Endothelial cell of umbilical vein (primary cell): Measurements from ENCODE around the gene NCAPH2. TPM values are rescaled to one million over a fixed set of nuclear protein-coding genes. Genes with fewer than 3 reads are reported as not detected.

Experiments used
- BruUV-seq: library from RNA; stranded (reverse); fragments of 400-500 nt; replicated peaks from 2 replicates; lab custom pipeline; 2021; lab: Mats Ljungman, UMichigan
- CTCF ChIA-PET: fragments of 300-600, 350-600 bp; sonication (Branson Sonifier 250); formaldehyde crosslinking; loops from one replicate; lab custom pipeline; 2021; ENCODE audit warnings: antibody characterized with exemption, inconsistent platforms; lab: Charles Lee
- POLR2A ChIA-PET: fragments of 300-600, 350-600 bp; sonication (Branson Sonifier 250); formaldehyde crosslinking; loops from one replicate; lab custom pipeline; 2021; ENCODE audit warnings: antibody characterized with exemption, inconsistent platforms; lab: Charles Lee
- DNase-seq: peaks from one replicate; pipeline ENCODE4 v3.0.0-alpha.2; 2011; ENCODE audit warnings: low read depth, low spot score
- FAIRE-seq: peaks from 2 replicates; lab custom pipeline; 2011; peaks lifted over from hg19 to GRCh38; lab: Jason Lieb, UNC
- H2AFZ ChIP-seq: 2 replicates; pipeline ENCODE4 v1.6.0; 2012; ENCODE audit warnings: low read depth, low read length, control low read depth, inconsistent platforms
- H3K27ac ChIP-seq: 2 replicates; pipeline ENCODE4 v1.5.1; 2011; ENCODE audit warnings: low read depth, mild to moderate bottlenecking, control low read depth, low read length, moderate library complexity; ENCODE audit not compliant: insufficient read depth
- H3K27me3 ChIP-seq, 2 experiments: 2 replicates each; pipeline versions ENCODE4 v1.6.0 to v1.6.1; 2011; ENCODE audit warnings: low read length in 2 of 2, mixed read lengths in 1 of 2; ENCODE audit not compliant: control insufficient read depth in 2 of 2, insufficient read depth in 2 of 2
- H3K36me3 ChIP-seq, 2 experiments: 2 replicates in 1 of 2; 3 replicates in 1 of 2; pipeline ENCODE4 v1.5.1; 2011; ENCODE audit warnings: low read length in 2 of 2, mild to moderate bottlenecking in 1 of 2, moderate library complexity in 1 of 2; ENCODE audit not compliant: control insufficient read depth in 2 of 2, insufficient read depth in 2 of 2; ENCODE audit errors: extremely low read depth in 1 of 2
- H3K4me1 ChIP-seq: 3 replicates; pipeline ENCODE4 v1.5.1; 2011; ENCODE audit warnings: mild to moderate bottlenecking, low read length; ENCODE audit not compliant: control insufficient read depth, insufficient read depth; ENCODE audit errors: extremely low read depth
- H3K4me2 ChIP-seq: 2 replicates; pipeline ENCODE4 v1.6.1; 2011; ENCODE audit warnings: low read length, control low read depth, mixed read lengths; ENCODE audit not compliant: insufficient read depth
- H3K4me3 ChIP-seq, 3 experiments: fragments of 200-600 bp in 1 of 3; sonication (generic), shearing (Covaris generic) in 1 of 3; replicated peaks in 1 of 3; 2 replicates each; pipeline ENCODE4 v1.5.1; 2011 to 2016; ENCODE audit warnings: control low read depth in 3 of 3, low read length in 3 of 3, mild to moderate bottlenecking in 2 of 3, inconsistent platforms in 1 of 3, low read depth in 1 of 3, moderate library complexity in 1 of 3; ENCODE audit not compliant: insufficient read depth in 1 of 3
- H3K79me2 ChIP-seq: 2 replicates; pipeline ENCODE4 v1.6.0; 2012; ENCODE audit warnings: low read length, inconsistent platforms; ENCODE audit not compliant: control insufficient read depth, insufficient read depth
- H3K9ac ChIP-seq: replicated peaks from 2 replicates; pipeline ENCODE3; 2011; ENCODE audit warnings: low read length, control low read depth; ENCODE audit not compliant: insufficient read depth; ENCODE audit errors: extremely low read depth
- H3K9me1 ChIP-seq: replicated peaks from 3 replicates; pipeline ENCODE4 v1.6.0; 2011; ENCODE audit warnings: mild to moderate bottlenecking, low read length; ENCODE audit not compliant: control insufficient read depth, insufficient read depth; ENCODE audit errors: extremely low read depth
- H3K9me3 ChIP-seq: replicated peaks from 2 replicates; pipeline ENCODE4 v1.5.1; 2012; ENCODE audit warnings: low read length, inconsistent platforms; ENCODE audit not compliant: control insufficient read depth, insufficient read depth
- H4K20me1 ChIP-seq: replicated peaks from 2 replicates; pipeline ENCODE3; 2011; ENCODE audit warnings: mild to moderate bottlenecking, low read length; ENCODE audit not compliant: control insufficient read depth, insufficient read depth; ENCODE audit errors: extremely low read depth
- EZH2 ChIP-seq: IDR thresholded peaks from 2 replicates; pipeline ENCODE4 v1.6.1; 2012; ENCODE audit warnings: borderline replicate concordance, low read depth, mild to moderate bottlenecking, moderate library complexity, low read length, inconsistent platforms; ENCODE audit not compliant: severe bottlenecking
- FOS ChIP-seq: IDR thresholded peaks from 2 replicates; pipeline ENCODE4 v1.6.1; 2011; ENCODE audit warnings: mild to moderate bottlenecking, low read length, moderate library complexity, borderline replicate concordance; ENCODE audit not compliant: insufficient read depth
- GATA2 ChIP-seq: IDR thresholded peaks from 2 replicates; pipeline ENCODE4 v1.7.0; 2011; ENCODE audit warnings: low read depth, mild to moderate bottlenecking, moderate library complexity, mixed read lengths, low read length; ENCODE audit not compliant: insufficient read length, insufficient read depth
- JUN ChIP-seq: IDR thresholded peaks from 2 replicates; pipeline ENCODE4 v1.6.1; 2011; ENCODE audit warnings: borderline replicate concordance, low read depth; ENCODE audit not compliant: insufficient read length, insufficient read depth
- MYC ChIP-seq: IDR thresholded peaks from one replicate; pipeline ENCODE4 v1.6.1; 2011; ENCODE audit warnings: mild to moderate bottlenecking, low read depth, low read length
- POLR2A ChIP-seq: IDR thresholded peaks from 2 replicates; pipeline ENCODE4 v1.6.1; 2012; ENCODE audit warnings: low read depth, mild to moderate bottlenecking, control low read depth, low read length
- POLR2AphosphoS5 ChIP-seq: IDR thresholded peaks from 2 replicates; pipeline ENCODE4 v1.6.1; 2012; ENCODE audit warnings: low read depth, mild to moderate bottlenecking, control low read depth, low read length, moderate library complexity; ENCODE audit not compliant: insufficient read depth
- dilution Hi-C: fragments of 300-500 bp; cut with MboI; formaldehyde crosslinking; loops from one replicate; pipeline ENCODE4 v1.15.0; 2019; ENCODE audit warnings: low sequenced_read_pairs; ENCODE audit not compliant: extremely low pct_ligation_motif_present
- intact Hi-C: fragments of 100-400 bp; cut with micrococcal nuclease; formaldehyde crosslinking; loops from one replicate; pipeline ENCODE4 v1.10.0; 2022
- polyA plus RNA-seq, 4 experiments: library from polyadenylated mRNA; depleted of rRNA in 3 of 4; stranded (reverse) in 3 of 4; unstranded in 1 of 4; fragments of >200 nt; gene quantifications; 2 replicates each; pipeline versions ENCODE4 v1.2.1 to v1.2.3, GENCODE V29; 2011 to 2012; ENCODE audit warnings: missing spikeins in 1 of 4
- total RNA-seq: library from RNA; stranded (reverse); gene quantifications from 2 replicates; pipeline ENCODE4 v1.2.3, GENCODE V29; 2021
- TF ChIP-seq, protein P1 (sequence below): IDR thresholded peaks from 2 replicates; pipeline ENCODE4 v1.6.1; 2011; ENCODE audit not compliant: insufficient read depth, insufficient read length
- TF ChIP-seq, protein P2 (sequence below), 2 donors: IDR thresholded peaks; 1 replicate in 1 of 2; 2 replicates in 1 of 2; pipeline ENCODE4 v1.5.1; 2011; ENCODE audit warnings: low read length in 2 of 2, mild to moderate bottlenecking in 2 of 2, moderate library complexity in 2 of 2, control low read depth in 1 of 2, inconsistent platforms in 1 of 2, low read depth in 1 of 2; ENCODE audit not compliant: insufficient read depth in 1 of 2; ENCODE audit errors: extremely low read depth in 1 of 2

NCAPH2 gene
- total and polyA plus RNA-seq, 2 donors (not counting 3 experiments of a cell fraction or from before 2014, with no cell fraction given) = 42.4 to 43.2 TPM

GRCh38 chr22:50488886-50489285 lies 19.1 kb upstream of the NCAPH2 start:
- no peaks in the 10 kb centered on the region for H3K9me3 ChIP-seq
- no peaks in the 10 kb centered on the region for H3K79me2 ChIP-seq
- H3K36me3 ChIP-seq = no peaks in the 10 kb centered on the region
- no TSS peak for BruUV-seq
- DNase-seq (no peak), FAIRE-seq (no peak)
- H3K9me1 ChIP-seq = no peaks in the 10 kb centered on the region
- no peak overlapping the region for H3K4me2 ChIP-seq
- no peak overlapping the region for H3K27ac ChIP-seq
- no peaks in the 10 kb centered on the region for H3K27me3 ChIP-seq
- POLR2A ChIA-PET = no interaction called here
- no peak overlapping the region for H3K9ac ChIP-seq
- TF ChIP-seq JUN (no peak), GATA2 (no peak)
- TF ChIP-seq, protein P1, sequence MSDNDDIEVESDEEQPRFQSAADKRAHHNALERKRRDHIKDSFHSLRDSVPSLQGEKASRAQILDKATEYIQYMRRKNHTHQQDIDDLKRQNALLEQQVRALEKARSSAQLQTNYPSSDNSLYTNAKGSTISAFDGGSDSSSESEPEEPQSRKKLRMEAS = no peak
- no peaks in the 10 kb centered on the region for H4K20me1 ChIP-seq
- dilution Hi-C loops (no loop called here), intact Hi-C loops (no loop called here)
- H2AFZ ChIP-seq = no peak overlapping the region
- H3K4me3 ChIP-seq = no peak overlapping the region
- no peaks in the 10 kb centered on the region for H3K4me1 ChIP-seq
- CTCF ChIA-PET = no interaction called here

GRCh38 chr22:50489363-50490243 lies 18.4 kb upstream of the NCAPH2 start:
- H3K4me3 ChIP-seq = no peak overlapping the region
- TF ChIP-seq JUN (no peak), GATA2 (no peak), MYC (no peak), POLR2A (no peak), POLR2AphosphoS5 (no peak), FOS (no peak), EZH2 (no peak)
- TF ChIP-seq, protein P1 = no peak
- TF ChIP-seq, protein P2, sequence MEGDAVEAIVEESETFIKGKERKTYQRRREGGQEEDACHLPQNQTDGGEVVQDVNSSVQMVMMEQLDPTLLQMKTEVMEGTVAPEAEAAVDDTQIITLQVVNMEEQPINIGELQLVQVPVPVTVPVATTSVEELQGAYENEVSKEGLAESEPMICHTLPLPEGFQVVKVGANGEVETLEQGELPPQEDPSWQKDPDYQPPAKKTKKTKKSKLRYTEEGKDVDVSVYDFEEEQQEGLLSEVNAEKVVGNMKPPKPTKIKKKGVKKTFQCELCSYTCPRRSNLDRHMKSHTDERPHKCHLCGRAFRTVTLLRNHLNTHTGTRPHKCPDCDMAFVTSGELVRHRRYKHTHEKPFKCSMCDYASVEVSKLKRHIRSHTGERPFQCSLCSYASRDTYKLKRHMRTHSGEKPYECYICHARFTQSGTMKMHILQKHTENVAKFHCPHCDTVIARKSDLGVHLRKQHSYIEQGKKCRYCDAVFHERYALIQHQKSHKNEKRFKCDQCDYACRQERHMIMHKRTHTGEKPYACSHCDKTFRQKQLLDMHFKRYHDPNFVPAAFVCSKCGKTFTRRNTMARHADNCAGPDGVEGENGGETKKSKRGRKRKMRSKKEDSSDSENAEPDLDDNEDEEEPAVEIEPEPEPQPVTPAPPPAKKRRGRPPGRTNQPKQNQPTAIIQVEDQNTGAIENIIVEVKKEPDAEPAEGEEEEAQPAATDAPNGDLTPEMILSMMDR (IDR thresholded peaks at IDR 0.05; ENCODE audit: extremely low read depth in 1 of 2, insufficient read depth in 1 of 2, low read depth in 1 of 2, low read length in 2 of 2) = no peak
- no peak overlapping the region for H2AFZ ChIP-seq

More at GRCh38 chr22:50489363-50490243, 18.4 kb upstream of the NCAPH2 start:
- FAIRE-seq (no peak), DNase-seq (no peak)
- Histone ChIP-seq H3K27me3 (no peaks in the 10 kb centered on the region), H4K20me1 (no peaks in the 10 kb centered on the region), H3K9me1 (no peaks in the 10 kb centered on the region), H3K36me3 (no peaks in the 10 kb centered on the region), H3K9me3 (no peaks in the 10 kb centered on the region), H3K4me1 (no peaks in the 10 kb centered on the region), H3K4me2 (no peak overlapping the region), H3K79me2 (no peaks in the 10 kb centered on the region), H3K9ac (no peak overlapping the region), H3K27ac (no peak overlapping the region)
- POLR2A ChIA-PET = no interaction called here
- dilution Hi-C loops (no loop called here), intact Hi-C loops (no loop called here)
- CTCF ChIA-PET = no interaction called here
- BruUV-seq = no TSS peak
